Activated naive CD4-positive, alpha-beta T cell treated with anti-CD3 and anti-CD28 coated beads, Interleukin-2, amount 10 ng/mL, durations not matched to agents 7 days and 5 days (primary cell): ENCODE measurements around the gene SGMS1.

Source experiments
- CTCF ChIA-PET: fragments of 350-600 bp; sonication (Branson Sonifier 250); formaldehyde crosslinking; loops from one replicate; lab custom pipeline; 2021; ENCODE audit warnings: antibody characterized with exemption; lab: Charles Lee
- DNase-seq: peaks from one replicate; pipeline ENCODE4 v3.0.0-alpha.2; 2020
- H3K27ac Mint-ChIP-seq: one replicate; pipeline ENCODE4 v1.8.0; 2021; ENCODE audit warnings: mild to moderate bottlenecking, moderate library complexity, mixed read lengths
- H3K27me3 Mint-ChIP-seq: one replicate; pipeline ENCODE4 v1.8.0; 2021; ENCODE audit warnings: mild to moderate bottlenecking, mixed read lengths
- H3K36me3 Mint-ChIP-seq: one replicate; pipeline ENCODE4 v1.8.0; 2021; ENCODE audit warnings: mixed read lengths
- H3K4me1 Mint-ChIP-seq: one replicate; pipeline ENCODE4 v1.8.0; 2021; ENCODE audit warnings: mixed read lengths
- H3K4me3 Mint-ChIP-seq: one replicate; pipeline ENCODE4 v1.8.0; 2021; ENCODE audit warnings: mild to moderate bottlenecking, moderate library complexity, mixed read lengths
- H3K9me3 Mint-ChIP-seq: one replicate; pipeline ENCODE4 v1.8.0; 2021; ENCODE audit warnings: mixed read lengths

Gene SGMS1

GRCh38 chr10:50394832-50395231 lies 228.9 kb downstream of the SGMS1 start:
- H3K27me3 Mint-ChIP-seq, result no peaks in the 10 kb centered on the region
- CTCF ChIA-PET, result interaction anchor here (1.2 kb wide), 1 partner anchor 10 kb away, joined by 5 read pairs; no protein-coding TSS in a partner anchor
- no peak overlapping the region for H3K4me3 Mint-ChIP-seq
- H3K4me1 Mint-ChIP-seq, result peaks cover 19% of the 10 kb centered on the region
- no peaks in the 10 kb centered on the region for H3K9me3 Mint-ChIP-seq
- H3K27ac Mint-ChIP-seq, result no peak overlapping the region
- no peaks in the 10 kb centered on the region for H3K36me3 Mint-ChIP-seq
- DNase-seq, result no peak

DNA sequence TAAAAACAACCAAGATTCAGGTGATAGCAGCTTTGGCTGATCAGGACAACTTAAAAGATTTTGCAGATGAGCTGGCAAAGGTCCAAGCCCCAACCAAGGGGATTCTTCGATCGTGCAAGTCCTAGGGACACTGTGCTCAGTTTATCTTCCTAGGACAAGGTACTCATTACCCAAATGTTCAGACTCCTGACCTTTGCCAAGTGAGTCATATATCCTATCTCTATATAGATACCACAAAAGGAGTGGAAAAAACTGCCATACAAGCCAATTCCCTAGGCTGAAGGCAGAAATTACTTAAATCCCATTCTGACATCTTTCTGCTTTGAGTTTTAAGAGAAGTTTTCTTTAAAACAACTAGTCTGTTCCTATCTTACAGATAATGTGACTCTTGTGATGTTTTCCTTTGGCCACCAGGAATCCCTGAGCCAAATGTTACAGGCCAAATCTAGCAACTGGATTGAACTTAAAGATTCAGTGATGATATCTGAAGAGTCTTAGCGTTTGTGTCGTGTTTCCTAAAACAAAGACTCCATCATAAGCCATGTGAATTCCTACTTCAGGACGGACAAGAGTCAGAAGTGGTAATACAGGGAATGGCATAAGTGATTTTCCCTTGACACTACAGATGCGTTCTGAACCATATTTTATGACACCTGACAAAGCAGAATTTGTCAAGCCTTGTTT lies 229.8 kb downstream of the SGMS1 start:
- H3K4me3 Mint-ChIP-seq, result no peak overlapping the region
- no peaks in the 10 kb centered on the region for H3K36me3 Mint-ChIP-seq
- H3K9me3 Mint-ChIP-seq, result no peaks in the 10 kb centered on the region
- peaks cover 19% of the 10 kb centered on the region for H3K4me1 Mint-ChIP-seq
- H3K27me3 Mint-ChIP-seq, result no peaks in the 10 kb centered on the region
- CTCF ChIA-PET, result no interaction called here
- no peak overlapping the region for H3K27ac Mint-ChIP-seq
- DNase-seq, result no peak

DNA sequence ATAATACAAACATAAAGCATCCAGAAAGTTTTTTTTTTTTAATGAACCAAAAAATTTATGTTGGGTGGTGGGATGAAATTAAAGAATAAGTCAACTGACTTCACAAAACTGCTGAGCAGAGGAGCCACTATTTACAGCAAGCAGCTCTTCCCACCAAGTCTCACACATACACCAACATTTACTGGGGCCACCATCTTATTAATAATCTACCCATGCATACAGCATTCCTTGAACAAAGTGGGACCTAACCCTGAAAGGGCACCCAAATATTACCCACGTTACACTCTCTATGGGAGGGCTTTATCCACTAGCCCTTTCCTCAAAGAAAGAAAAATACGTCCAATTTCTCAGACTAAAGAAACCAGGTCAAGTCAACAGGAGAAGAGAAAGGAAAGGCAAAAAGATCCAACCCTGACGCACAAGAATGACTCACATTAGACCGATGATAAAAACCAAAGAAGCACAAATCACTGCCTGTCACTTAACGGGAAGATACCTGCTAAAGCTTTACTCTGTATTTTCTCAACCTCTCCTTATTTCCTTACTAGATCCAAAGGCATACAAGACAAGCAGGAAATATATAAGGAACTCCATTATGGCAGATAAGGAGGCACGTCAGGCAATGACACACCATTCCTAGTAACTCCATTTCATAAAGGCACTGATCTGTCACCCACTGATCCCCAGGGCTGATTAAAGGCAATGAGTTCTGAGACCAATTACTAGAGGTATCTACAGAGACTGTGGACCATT lies 230.6 kb downstream of the SGMS1 start:
- no peaks in the 10 kb centered on the region for H3K9me3 Mint-ChIP-seq
- H3K36me3 Mint-ChIP-seq, result no peaks in the 10 kb centered on the region
- CTCF ChIA-PET, result no interaction called here
- H3K4me3 Mint-ChIP-seq, result no peak overlapping the region
- peaks cover 19% of the 10 kb centered on the region for H3K4me1 Mint-ChIP-seq
- no peaks in the 10 kb centered on the region for H3K27me3 Mint-ChIP-seq
- no peak for DNase-seq
- no peak overlapping the region for H3K27ac Mint-ChIP-seq

DNA sequence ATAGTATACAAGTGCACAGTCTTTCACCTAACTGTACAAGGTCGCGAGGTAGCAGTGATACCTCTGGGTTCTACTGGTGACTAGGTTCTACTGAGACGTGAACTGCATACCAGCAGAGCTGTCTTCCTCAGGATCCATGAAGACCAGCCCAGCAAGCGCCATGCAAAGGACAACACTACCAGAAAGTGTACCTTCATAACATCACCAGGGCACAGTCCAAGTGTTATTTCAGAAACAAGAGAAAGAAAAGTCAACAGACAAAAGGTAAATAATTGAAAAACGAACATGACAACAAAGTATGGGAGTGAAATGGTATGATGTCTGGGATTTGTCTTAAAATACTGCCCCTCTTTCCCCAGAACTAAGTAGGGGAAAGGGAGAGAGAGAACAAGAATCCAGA lies 231.3 kb downstream of the SGMS1 start:
- H3K27ac Mint-ChIP-seq, result no peak overlapping the region
- H3K9me3 Mint-ChIP-seq, result no peaks in the 10 kb centered on the region
- CTCF ChIA-PET, result no interaction called here
- H3K27me3 Mint-ChIP-seq, result no peaks in the 10 kb centered on the region
- no peak overlapping the region for H3K4me3 Mint-ChIP-seq
- peaks cover 23% of the 10 kb centered on the region for H3K4me1 Mint-ChIP-seq
- H3K36me3 Mint-ChIP-seq, result no peaks in the 10 kb centered on the region
- DNase-seq, result no peak

- no peaks in the 10 kb centered on the region for H3K36me3 Mint-ChIP-seq
- peaks cover 9% of the 10 kb centered on the region for H3K4me1 Mint-ChIP-seq
- no peak overlapping the region for H3K27ac Mint-ChIP-seq
- no peaks in the 10 kb centered on the region for H3K27me3 Mint-ChIP-seq
- DNase-seq, result no peak
- no peak overlapping the region for H3K4me3 Mint-ChIP-seq
- CTCF ChIA-PET, result no interaction called here
- H3K9me3 Mint-ChIP-seq, result no peaks in the 10 kb centered on the region
Observed at GRCh38 chr10:50390302-50390701, 233.5 kb downstream of the SGMS1 start.

DNA sequence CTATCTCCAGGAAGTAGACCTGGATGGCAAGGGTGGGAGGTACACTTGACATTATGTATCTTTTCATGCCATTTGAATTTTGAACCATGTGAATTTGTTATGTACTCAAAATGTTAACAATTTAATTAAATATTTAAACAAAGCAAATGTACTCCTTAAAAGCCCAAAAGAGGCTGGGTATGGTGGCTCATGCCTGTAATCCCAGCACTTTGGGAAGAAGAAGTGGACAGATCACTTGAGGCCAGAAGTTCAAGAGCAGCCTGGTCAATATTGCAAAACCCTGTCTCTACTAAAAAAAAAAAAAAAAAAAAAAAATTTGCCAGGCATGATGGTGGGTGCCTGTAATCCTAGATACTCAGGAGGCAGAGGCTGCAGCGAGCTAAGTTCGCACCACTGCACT lies 235.6 kb downstream of the SGMS1 start:
- CTCF ChIA-PET, result interaction anchor here (1.0 kb wide), 1 partner anchor 12 kb away, joined by 3 read pairs; no protein-coding TSS in a partner anchor
- no peaks in the 10 kb centered on the region for H3K36me3 Mint-ChIP-seq
- no peak for DNase-seq
- no peaks in the 10 kb centered on the region for H3K9me3 Mint-ChIP-seq
- H3K4me1 Mint-ChIP-seq, result peaks cover 5% of the 10 kb centered on the region
- no peak overlapping the region for H3K4me3 Mint-ChIP-seq
- H3K27ac Mint-ChIP-seq, result no peak overlapping the region
- H3K27me3 Mint-ChIP-seq, result no peaks in the 10 kb centered on the region

GRCh38 chr10:50387732-50388073 lies 236.1 kb downstream of the SGMS1 start:
- Mint-ChIP-seq H3K9me3 (no peaks in the 10 kb centered on the region), H3K4me1 (peaks cover 5% of the 10 kb centered on the region), H3K27ac (no peak overlapping the region), H3K4me3 (no peak overlapping the region), H3K27me3 (no peaks in the 10 kb centered on the region), H3K36me3 (no peaks in the 10 kb centered on the region)
- DNase-seq, result no peak
- CTCF ChIA-PET, result interaction anchor here (1.0 kb wide), 1 partner anchor 13 kb away, joined by 3 read pairs; no protein-coding TSS in a partner anchor

- no peak overlapping the region for H3K27ac Mint-ChIP-seq
- H3K4me3 Mint-ChIP-seq, result no peak overlapping the region
- no peaks in the 10 kb centered on the region for H3K27me3 Mint-ChIP-seq
- no peaks in the 10 kb centered on the region for H3K9me3 Mint-ChIP-seq
- CTCF ChIA-PET, result interaction anchor here (1.0 kb wide), 1 partner anchor 13 kb away, joined by 3 read pairs; no protein-coding TSS in a partner anchor
- peaks cover 5% of the 10 kb centered on the region for H3K4me1 Mint-ChIP-seq
- no peak for DNase-seq
- no peaks in the 10 kb centered on the region for H3K36me3 Mint-ChIP-seq
Observed at GRCh38 chr10:50387007-50387731, 236.6 kb downstream of the SGMS1 start.

DNA sequence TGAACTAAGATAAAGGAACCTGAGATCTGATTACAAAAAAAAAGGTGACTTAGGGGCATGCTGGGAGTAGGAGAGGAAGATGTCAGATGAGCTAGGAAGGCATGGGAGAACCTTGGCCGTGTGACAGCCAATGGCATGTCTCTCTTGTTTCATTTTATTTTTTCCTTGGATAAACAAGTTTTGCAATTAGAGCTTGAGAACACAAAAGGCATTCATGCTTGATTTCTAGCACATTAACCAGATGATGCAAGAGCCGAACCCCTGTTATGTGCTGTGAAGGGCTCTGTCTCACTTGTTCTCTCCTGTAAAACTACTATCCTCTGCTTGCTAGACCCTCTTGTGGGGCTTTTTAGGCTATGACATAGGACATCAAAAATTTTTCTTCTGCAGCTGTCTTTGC lies 238.1 kb downstream of the SGMS1 start:
- H3K36me3 Mint-ChIP-seq, result no peaks in the 10 kb centered on the region

DNA sequence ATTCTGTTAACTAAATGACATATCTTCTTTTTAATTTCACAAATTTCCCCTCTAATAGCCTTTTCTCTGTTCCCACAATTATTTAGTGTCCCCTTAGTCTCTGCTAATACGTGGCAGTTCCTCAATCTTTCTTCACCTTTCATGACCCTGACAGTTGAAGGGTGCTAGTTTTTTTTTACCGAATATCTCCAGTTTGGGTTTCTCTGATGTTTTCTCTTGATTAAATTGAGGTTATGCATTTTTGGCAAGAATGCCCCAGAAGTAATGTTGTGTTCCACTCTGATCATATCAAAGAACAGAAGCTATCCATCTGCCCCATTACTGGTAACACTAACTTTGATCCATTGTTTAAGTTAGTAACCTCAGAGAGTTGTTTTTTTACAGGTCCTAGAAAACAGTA lies 238.9 kb downstream of the SGMS1 start:
- Mint-ChIP-seq H3K4me1 (peaks cover 5% of the 10 kb centered on the region), H3K9me3 (no peaks in the 10 kb centered on the region), H3K27ac (no peak overlapping the region), H3K36me3 (no peaks in the 10 kb centered on the region), H3K27me3 (no peaks in the 10 kb centered on the region), H3K4me3 (no peak overlapping the region)
- CTCF ChIA-PET, result interaction anchor here (1.3 to 1.5 kb wide), 3 partner anchors 10 to 78 kb away, joined by 3 to 5 read pairs (median 3); no protein-coding TSS in a partner anchor
- no peak for DNase-seq

More for the DNA sequence above, 238.1 kb downstream of the SGMS1 start:
- DNase-seq, result no peak
- no peaks in the 10 kb centered on the region for H3K27me3 Mint-ChIP-seq
- CTCF ChIA-PET, result interaction anchor here (1.3 to 1.5 kb wide), 3 partner anchors 10 to 78 kb away, joined by 3 to 5 read pairs (median 3); no protein-coding TSS in a partner anchor
- peaks cover 5% of the 10 kb centered on the region for H3K4me1 Mint-ChIP-seq
- no peak overlapping the region for H3K4me3 Mint-ChIP-seq
- no peak overlapping the region for H3K27ac Mint-ChIP-seq
- no peaks in the 10 kb centered on the region for H3K9me3 Mint-ChIP-seq

- no peaks in the 10 kb centered on the region for H3K27me3 Mint-ChIP-seq
- DNase-seq, result no peak
- CTCF ChIA-PET, result interaction anchor here (1.5 kb wide), 1 partner anchor 11 kb away, joined by 5 read pairs; no protein-coding TSS in a partner anchor
- H3K4me1 Mint-ChIP-seq, result peaks cover 7% of the 10 kb centered on the region
- no peak overlapping the region for H3K4me3 Mint-ChIP-seq
- H3K27ac Mint-ChIP-seq, result no peak overlapping the region
- no peaks in the 10 kb centered on the region for H3K9me3 Mint-ChIP-seq
- H3K36me3 Mint-ChIP-seq, result no peaks in the 10 kb centered on the region
Observed at GRCh38 chr10:50384238-50384637, 239.5 kb downstream of the SGMS1 start.

DNA sequence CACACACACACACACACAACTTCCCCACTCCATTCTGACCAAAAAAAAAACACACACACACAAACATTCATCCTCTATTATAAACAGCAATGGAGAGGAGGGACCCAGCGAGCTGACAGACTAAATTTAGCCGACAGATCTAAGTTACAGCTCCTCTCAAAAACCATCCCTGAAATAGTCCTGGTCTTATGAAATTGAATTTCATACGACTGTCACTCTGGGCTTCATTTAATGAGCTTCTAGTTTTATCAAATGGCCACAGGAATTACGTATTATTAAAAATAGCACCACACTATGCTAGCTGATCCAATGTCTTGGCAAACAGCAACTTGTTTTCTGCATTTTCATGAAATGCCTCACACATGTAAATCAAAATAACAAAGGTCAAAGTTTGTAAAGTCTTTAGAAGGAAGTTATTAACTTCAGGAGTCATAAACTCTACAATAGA lies 241.2 kb downstream of the SGMS1 start:
- H3K4me1 Mint-ChIP-seq, result peaks cover 4% of the 10 kb centered on the region
- H3K27me3 Mint-ChIP-seq, result no peaks in the 10 kb centered on the region
- H3K36me3 Mint-ChIP-seq, result no peaks in the 10 kb centered on the region
- CTCF ChIA-PET, result no interaction called here
- H3K9me3 Mint-ChIP-seq, result peaks cover 2% of the 10 kb centered on the region
- H3K4me3 Mint-ChIP-seq, result no peak overlapping the region
- no peak for DNase-seq
- H3K27ac Mint-ChIP-seq, result no peak overlapping the region

DNA sequence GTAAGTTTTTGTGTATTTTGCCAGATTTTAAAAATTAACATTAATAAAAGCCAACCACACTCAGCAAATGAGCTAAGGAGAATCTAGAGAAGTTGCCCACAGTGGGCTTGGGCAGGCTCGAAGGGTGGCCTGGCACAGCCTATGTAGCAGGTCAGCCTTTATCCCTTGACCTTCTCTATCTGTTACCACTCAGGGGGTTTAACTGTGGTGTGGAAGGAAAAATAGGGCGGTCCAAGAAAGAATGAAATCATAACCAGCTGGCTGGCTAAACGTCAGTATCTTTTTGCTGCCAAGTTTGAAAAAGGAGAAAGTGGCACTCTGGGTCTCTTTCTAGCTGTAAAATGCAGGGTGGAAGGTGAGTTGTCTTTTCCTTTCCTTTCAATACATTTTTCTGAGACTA lies 242.1 kb downstream of the SGMS1 start:
- H3K27me3 Mint-ChIP-seq, result no peaks in the 10 kb centered on the region
- CTCF ChIA-PET, result interaction anchor here (0.8 kb wide), 1 partner anchor 9 kb away, joined by 3 read pairs; no protein-coding TSS in a partner anchor
- H3K4me1 Mint-ChIP-seq, result peaks cover 3% of the 10 kb centered on the region
- peaks cover 2% of the 10 kb centered on the region for H3K9me3 Mint-ChIP-seq
- H3K36me3 Mint-ChIP-seq, result peaks cover 3% of the 10 kb centered on the region
- no peak for DNase-seq
- H3K27ac Mint-ChIP-seq, result no peak overlapping the region
- no peak overlapping the region for H3K4me3 Mint-ChIP-seq

GRCh38 chr10:50379616-50380015 lies 244.1 kb downstream of the SGMS1 start:
- Mint-ChIP-seq H3K9me3 (peaks cover 2% of the 10 kb centered on the region), H3K36me3 (peaks cover 3% of the 10 kb centered on the region), H3K27ac (no peak overlapping the region), H3K4me3 (no peak overlapping the region), H3K4me1 (peaks cover 3% of the 10 kb centered on the region), H3K27me3 (no peaks in the 10 kb centered on the region)
- CTCF ChIA-PET, result no interaction called here
- no peak for DNase-seq
